ENCODE data around the gene KCNF1. TPM values are rescaled to one million over a fixed set of nuclear protein-coding genes. Genes with fewer than 3 reads are reported as not detected.

KCNF1 gene
- total and polyA plus RNA-seq, 4 donors = 0.09 TPM; not detected in 3

DNA sequence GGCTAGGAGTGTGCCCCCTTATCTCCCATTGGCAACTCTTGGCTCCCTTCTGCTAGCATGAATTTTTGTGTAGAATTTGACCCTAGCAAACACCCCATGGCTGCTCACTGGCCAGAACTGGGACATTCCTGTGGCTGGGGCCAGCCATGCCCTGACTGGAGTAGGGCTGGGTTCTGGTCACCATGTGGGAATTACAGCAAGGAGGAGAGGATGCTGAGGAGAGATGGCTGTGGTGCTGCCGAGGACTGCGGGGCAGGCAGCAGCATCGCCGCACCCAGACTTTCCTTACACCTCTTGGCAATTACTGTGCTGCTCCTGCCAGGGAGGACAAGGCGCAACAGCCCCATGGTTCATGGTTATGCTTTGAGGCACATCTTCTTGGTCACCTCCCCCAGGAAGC, 12.7 kb downstream of the KCNF1 start:
- 95% methylated on average over 5 of the region's 5 CpGs for WGBS
- H3K36me3 ChIP-seq (ENCODE audit: control insufficient read depth in 4 of 4, insufficient read depth in 3 of 4, low read depth in 1 of 4, low read length in 3 of 4) = no peaks in the 10 kb centered on the region
- no peak for DNase-seq (ENCODE audit: low spot score)
- H3K9ac ChIP-seq (ENCODE audit: low read depth in 1 of 2, low read length in 2 of 2) = no peak overlapping the region
- H3K4me1 ChIP-seq (ENCODE audit: control insufficient read depth in 4 of 4, insufficient read depth in 4 of 4, low read length in 3 of 4) = no peaks in the 10 kb centered on the region
- no peak overlapping the region for H3K27ac ChIP-seq (ENCODE audit: low read depth in 1 of 2, low read length in 2 of 2)
- no peaks in the 10 kb centered on the region for H3K9me3 ChIP-seq (ENCODE audit: control insufficient read depth in 4 of 4, low read length in 3 of 4)
- no peaks in the 10 kb centered on the region for H3K27me3 ChIP-seq (ENCODE audit: control insufficient read depth in 4 of 4, insufficient read depth in 4 of 4, low read length in 3 of 4)
- H3K4me3 ChIP-seq (ENCODE audit: low read depth in 1 of 3, low read length in 3 of 3) = no peak overlapping the region
- TF ChIP-seq FOXA1 (IDR thresholded peaks at IDR 0.05) = no peak
- no peak for TF ChIP-seq EGR1 (IDR thresholded peaks at IDR 0.05; ENCODE audit: low read depth in 2 of 2)
- TF ChIP-seq, protein P1, sequence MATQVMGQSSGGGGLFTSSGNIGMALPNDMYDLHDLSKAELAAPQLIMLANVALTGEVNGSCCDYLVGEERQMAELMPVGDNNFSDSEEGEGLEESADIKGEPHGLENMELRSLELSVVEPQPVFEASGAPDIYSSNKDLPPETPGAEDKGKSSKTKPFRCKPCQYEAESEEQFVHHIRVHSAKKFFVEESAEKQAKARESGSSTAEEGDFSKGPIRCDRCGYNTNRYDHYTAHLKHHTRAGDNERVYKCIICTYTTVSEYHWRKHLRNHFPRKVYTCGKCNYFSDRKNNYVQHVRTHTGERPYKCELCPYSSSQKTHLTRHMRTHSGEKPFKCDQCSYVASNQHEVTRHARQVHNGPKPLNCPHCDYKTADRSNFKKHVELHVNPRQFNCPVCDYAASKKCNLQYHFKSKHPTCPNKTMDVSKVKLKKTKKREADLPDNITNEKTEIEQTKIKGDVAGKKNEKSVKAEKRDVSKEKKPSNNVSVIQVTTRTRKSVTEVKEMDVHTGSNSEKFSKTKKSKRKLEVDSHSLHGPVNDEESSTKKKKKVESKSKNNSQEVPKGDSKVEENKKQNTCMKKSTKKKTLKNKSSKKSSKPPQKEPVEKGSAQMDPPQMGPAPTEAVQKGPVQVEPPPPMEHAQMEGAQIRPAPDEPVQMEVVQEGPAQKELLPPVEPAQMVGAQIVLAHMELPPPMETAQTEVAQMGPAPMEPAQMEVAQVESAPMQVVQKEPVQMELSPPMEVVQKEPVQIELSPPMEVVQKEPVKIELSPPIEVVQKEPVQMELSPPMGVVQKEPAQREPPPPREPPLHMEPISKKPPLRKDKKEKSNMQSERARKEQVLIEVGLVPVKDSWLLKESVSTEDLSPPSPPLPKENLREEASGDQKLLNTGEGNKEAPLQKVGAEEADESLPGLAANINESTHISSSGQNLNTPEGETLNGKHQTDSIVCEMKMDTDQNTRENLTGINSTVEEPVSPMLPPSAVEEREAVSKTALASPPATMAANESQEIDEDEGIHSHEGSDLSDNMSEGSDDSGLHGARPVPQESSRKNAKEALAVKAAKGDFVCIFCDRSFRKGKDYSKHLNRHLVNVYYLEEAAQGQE (IDR thresholded peaks at IDR 0.05) = no peak
- TF ChIP-seq NR2F2 (IDR thresholded peaks at IDR 0.05) = no peak
- no peak for TF ChIP-seq HNF4A (conservative IDR thresholded peaks at IDR 0.05)

DNA sequence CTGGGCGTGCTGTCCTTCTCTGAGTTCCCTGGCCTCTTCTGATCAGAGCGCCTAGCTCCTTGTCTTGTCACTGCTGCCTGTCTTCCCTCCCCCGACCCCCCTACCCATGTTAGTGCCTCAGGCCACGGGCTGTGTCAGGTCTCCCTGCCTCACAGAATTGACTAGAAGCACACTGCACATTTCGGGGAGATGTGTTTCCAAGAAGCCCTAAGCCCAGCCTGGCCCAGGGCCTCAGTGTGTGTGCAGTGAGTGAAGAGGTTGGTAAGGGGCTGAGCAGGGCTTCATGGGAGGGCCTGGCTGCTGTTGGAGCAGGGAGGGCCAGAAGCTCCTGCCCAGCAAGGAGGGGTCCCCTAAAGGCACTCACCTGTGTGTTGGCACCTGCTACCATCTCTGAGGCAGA, 13.1 kb downstream of the KCNF1 start:
- TF ChIP-seq YY1 (IDR thresholded peaks at IDR 0.05) (no peak), FOXA2 (IDR thresholded peaks at IDR 0.05) (no peak), GABPA (IDR thresholded peaks at IDR 0.05 in 1 of 2, conservative IDR thresholded peaks at IDR 0.05 in 1 of 2) (no peak), JUND (IDR thresholded peaks at IDR 0.05) (no peak), EGR1 (IDR thresholded peaks at IDR 0.05; ENCODE audit: low read depth in 2 of 2) (no peak), TAF1 (conservative IDR thresholded peaks at IDR 0.05) (no peak), RXRA (IDR thresholded peaks at IDR 0.05) (no peak), SP1 (IDR thresholded peaks at IDR 0.05) (no peak), HNF4G (IDR thresholded peaks at IDR 0.05) (no peak), RAD21 (IDR thresholded peaks at IDR 0.05) (no peak), NR2F2 (IDR thresholded peaks at IDR 0.05) (no peak), FOXA1 (IDR thresholded peaks at IDR 0.05) (no peak), HNF4A (conservative IDR thresholded peaks at IDR 0.05) (no peak)
- TF ChIP-seq, protein P2, sequence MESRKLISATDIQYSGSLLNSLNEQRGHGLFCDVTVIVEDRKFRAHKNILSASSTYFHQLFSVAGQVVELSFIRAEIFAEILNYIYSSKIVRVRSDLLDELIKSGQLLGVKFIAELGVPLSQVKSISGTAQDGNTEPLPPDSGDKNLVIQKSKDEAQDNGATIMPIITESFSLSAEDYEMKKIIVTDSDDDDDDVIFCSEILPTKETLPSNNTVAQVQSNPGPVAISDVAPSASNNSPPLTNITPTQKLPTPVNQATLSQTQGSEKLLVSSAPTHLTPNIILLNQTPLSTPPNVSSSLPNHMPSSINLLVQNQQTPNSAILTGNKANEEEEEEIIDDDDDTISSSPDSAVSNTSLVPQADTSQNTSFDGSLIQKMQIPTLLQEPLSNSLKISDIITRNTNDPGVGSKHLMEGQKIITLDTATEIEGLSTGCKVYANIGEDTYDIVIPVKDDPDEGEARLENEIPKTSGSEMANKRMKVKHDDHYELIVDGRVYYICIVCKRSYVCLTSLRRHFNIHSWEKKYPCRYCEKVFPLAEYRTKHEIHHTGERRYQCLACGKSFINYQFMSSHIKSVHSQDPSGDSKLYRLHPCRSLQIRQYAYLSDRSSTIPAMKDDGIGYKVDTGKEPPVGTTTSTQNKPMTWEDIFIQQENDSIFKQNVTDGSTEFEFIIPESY (IDR thresholded peaks at IDR 0.05) = no peak
- TF ChIP-seq, protein P3, sequence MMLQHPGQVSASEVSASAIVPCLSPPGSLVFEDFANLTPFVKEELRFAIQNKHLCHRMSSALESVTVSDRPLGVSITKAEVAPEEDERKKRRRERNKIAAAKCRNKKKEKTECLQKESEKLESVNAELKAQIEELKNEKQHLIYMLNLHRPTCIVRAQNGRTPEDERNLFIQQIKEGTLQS (IDR thresholded peaks at IDR 0.05) = no peak
- TF ChIP-seq, protein P1 (IDR thresholded peaks at IDR 0.05) = no peak
- TF ChIP-seq, protein P4, sequence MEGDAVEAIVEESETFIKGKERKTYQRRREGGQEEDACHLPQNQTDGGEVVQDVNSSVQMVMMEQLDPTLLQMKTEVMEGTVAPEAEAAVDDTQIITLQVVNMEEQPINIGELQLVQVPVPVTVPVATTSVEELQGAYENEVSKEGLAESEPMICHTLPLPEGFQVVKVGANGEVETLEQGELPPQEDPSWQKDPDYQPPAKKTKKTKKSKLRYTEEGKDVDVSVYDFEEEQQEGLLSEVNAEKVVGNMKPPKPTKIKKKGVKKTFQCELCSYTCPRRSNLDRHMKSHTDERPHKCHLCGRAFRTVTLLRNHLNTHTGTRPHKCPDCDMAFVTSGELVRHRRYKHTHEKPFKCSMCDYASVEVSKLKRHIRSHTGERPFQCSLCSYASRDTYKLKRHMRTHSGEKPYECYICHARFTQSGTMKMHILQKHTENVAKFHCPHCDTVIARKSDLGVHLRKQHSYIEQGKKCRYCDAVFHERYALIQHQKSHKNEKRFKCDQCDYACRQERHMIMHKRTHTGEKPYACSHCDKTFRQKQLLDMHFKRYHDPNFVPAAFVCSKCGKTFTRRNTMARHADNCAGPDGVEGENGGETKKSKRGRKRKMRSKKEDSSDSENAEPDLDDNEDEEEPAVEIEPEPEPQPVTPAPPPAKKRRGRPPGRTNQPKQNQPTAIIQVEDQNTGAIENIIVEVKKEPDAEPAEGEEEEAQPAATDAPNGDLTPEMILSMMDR (IDR thresholded peaks at IDR 0.05; ENCODE audit: low read depth, low read length, missing input control) = no peak
- TF ChIP-seq, protein P5, sequence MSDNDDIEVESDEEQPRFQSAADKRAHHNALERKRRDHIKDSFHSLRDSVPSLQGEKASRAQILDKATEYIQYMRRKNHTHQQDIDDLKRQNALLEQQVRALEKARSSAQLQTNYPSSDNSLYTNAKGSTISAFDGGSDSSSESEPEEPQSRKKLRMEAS (IDR thresholded peaks at IDR 0.05) = no peak
- no peaks in the 10 kb centered on the region for H3K27me3 ChIP-seq (ENCODE audit: control insufficient read depth in 4 of 4, insufficient read depth in 4 of 4, low read length in 3 of 4)
- DNase-seq (ENCODE audit: low spot score) = no peak
- H3K4me1 ChIP-seq (ENCODE audit: control insufficient read depth in 4 of 4, insufficient read depth in 4 of 4, low read length in 3 of 4) = no peaks in the 10 kb centered on the region
- no peak overlapping the region for H3K27ac ChIP-seq (ENCODE audit: low read depth in 1 of 2, low read length in 2 of 2)
- H3K4me3 ChIP-seq (ENCODE audit: low read depth in 1 of 3, low read length in 3 of 3) = no peak overlapping the region
- H3K36me3 ChIP-seq (ENCODE audit: control insufficient read depth in 4 of 4, insufficient read depth in 3 of 4, low read depth in 1 of 4, low read length in 3 of 4) = no peaks in the 10 kb centered on the region
- WGBS = 76% methylated on average over 5 of the region's 5 CpGs
- no peak overlapping the region for H3K9ac ChIP-seq (ENCODE audit: low read depth in 1 of 2, low read length in 2 of 2)
- H3K9me3 ChIP-seq (ENCODE audit: control insufficient read depth in 4 of 4, low read length in 3 of 4) = no peaks in the 10 kb centered on the region
